Liver (tissue), 3 donors: ENCODE results near the gene VASN.

Experiments used
- CTCF ChIP-seq: fragments of 150-350 bp; IDR thresholded peaks from 2 replicates; pipeline ENCODE4 v1.5.1; 2017; ENCODE audit warnings: improper control_type of control experiment, low read depth, low read length; ENCODE audit not compliant: missing input control
- HNF4A ChIP-seq, 2 donors: conservative IDR thresholded peaks; 2 replicates each; pipeline ENCODE4 v1.6.1; 2016; ENCODE audit warnings: antibody characterized with exemption in 2 of 2, mild to moderate bottlenecking in 2 of 2
- MAX ChIP-seq: IDR thresholded peaks from 2 replicates; pipeline ENCODE4 v1.6.1; 2016; ENCODE audit warnings: antibody characterized with exemption
- REST ChIP-seq: IDR thresholded peaks from 2 replicates; pipeline ENCODE4 v1.6.1; 2016; ENCODE audit warnings: antibody characterized with exemption, mild to moderate bottlenecking
- RXRA ChIP-seq, 2 donors: IDR thresholded peaks; 2 replicates each; pipeline ENCODE4 v1.6.1; 2017 to 2018; ENCODE audit warnings: antibody characterized with exemption in 2 of 2, mild to moderate bottlenecking in 1 of 2
- SP1 ChIP-seq: IDR thresholded peaks from 2 replicates; pipeline ENCODE4 v1.6.1; 2018; ENCODE audit warnings: antibody characterized with exemption, mild to moderate bottlenecking
- TAF1 ChIP-seq: conservative IDR thresholded peaks from 2 replicates; pipeline ENCODE4 v1.6.1; 2016; ENCODE audit warnings: antibody characterized with exemption, mild to moderate bottlenecking
- donor health status: healthy.
- donor health status: healthy.

GRCh38 chr16:4380119-4381063 lies 8.7 kb downstream of the VASN start:
- TF ChIP-seq RXRA (IDR thresholded peaks at IDR 0.05) (no peak), CTCF (no peak), HNF4A (conservative IDR thresholded peaks at IDR 0.05) (no peak), MAX (no peak), TAF1 (no peak), REST (no peak), SP1 (no peak)
